Astrocyte (in vitro differentiated cells and primary cell): Measurements from ENCODE around the gene PTPRN2. TPM values are rescaled to one million over a fixed set of nuclear protein-coding genes. Genes with fewer than 3 reads are reported as not detected.

Source experiments
- DNase-seq: peaks from one replicate; pipeline ENCODE4 v3.0.0-alpha.2; 2010; ENCODE audit warnings: low read depth
- FAIRE-seq: peaks from 2 replicates; lab custom pipeline; 2011; peaks lifted over from hg19 to GRCh38; lab: Jason Lieb, UNC
- H2AFZ ChIP-seq: 2 replicates; pipeline ENCODE4 v1.6.0; 2012; ENCODE audit warnings: low read depth, low read length, inconsistent platforms
- H3K27ac ChIP-seq: 2 replicates; pipeline ENCODE4 v1.5.1; 2011; ENCODE audit warnings: low read depth, low read length, inconsistent platforms
- H3K27me3 ChIP-seq: 2 replicates; pipeline ENCODE4 v1.6.0; 2011; ENCODE audit warnings: low read length, inconsistent platforms; ENCODE audit not compliant: insufficient read depth
- H3K36me3 ChIP-seq: 2 replicates; pipeline ENCODE4 v1.5.1; 2011; ENCODE audit warnings: low read length, inconsistent platforms; ENCODE audit not compliant: insufficient read depth
- H3K4me1 ChIP-seq: 2 replicates; pipeline ENCODE4 v1.5.1; 2011; ENCODE audit warnings: low read length, inconsistent platforms; ENCODE audit not compliant: insufficient read depth
- H3K4me2 ChIP-seq: 2 replicates; pipeline ENCODE4 v1.6.0; 2012; ENCODE audit warnings: low read length, inconsistent platforms
- H3K4me3 ChIP-seq: 2 replicates; pipeline ENCODE4 v1.5.1; 2011; ENCODE audit warnings: low read depth, mild to moderate bottlenecking, low read length, inconsistent platforms; ENCODE audit not compliant: insufficient read depth
- H3K79me2 ChIP-seq: 2 replicates; pipeline ENCODE4 v1.6.0; 2012; ENCODE audit warnings: mild to moderate bottlenecking, low read length, inconsistent platforms; ENCODE audit not compliant: insufficient read depth
- H3K9ac ChIP-seq: 2 replicates; pipeline ENCODE4 v1.6.0; 2012; ENCODE audit warnings: mild to moderate bottlenecking, low read length, inconsistent platforms
- H3K9me3 ChIP-seq: 2 replicates; pipeline ENCODE4 v1.5.1; 2012; ENCODE audit warnings: low read depth, mild to moderate bottlenecking, low read length, inconsistent platforms; ENCODE audit not compliant: insufficient read depth
- H4K20me1 ChIP-seq: 2 replicates; pipeline ENCODE4 v1.6.0; 2012; ENCODE audit warnings: low read length, inconsistent platforms; ENCODE audit not compliant: insufficient read depth
- H3K27ac Mint-ChIP-seq: one replicate; pipeline ENCODE4 v1.8.0; 2021; ENCODE audit warnings: mild to moderate bottlenecking, mixed read lengths; ENCODE audit not compliant: unreplicated experiment
- H3K27me3 Mint-ChIP-seq: one replicate; pipeline ENCODE4 v1.8.0; 2021; ENCODE audit warnings: low read depth, mixed read lengths; ENCODE audit not compliant: unreplicated experiment
- H3K36me3 Mint-ChIP-seq: one replicate; pipeline ENCODE4 v1.8.0; 2021; ENCODE audit warnings: low read depth, mixed read lengths; ENCODE audit not compliant: unreplicated experiment
- H3K4me1 Mint-ChIP-seq: one replicate; pipeline ENCODE4 v1.8.0; 2021; ENCODE audit warnings: low read depth, mixed read lengths; ENCODE audit not compliant: unreplicated experiment
- H3K4me3 Mint-ChIP-seq: one replicate; pipeline ENCODE4 v1.8.0; 2021; ENCODE audit warnings: mild to moderate bottlenecking, moderate library complexity, mixed read lengths; ENCODE audit not compliant: unreplicated experiment
- H3K9me3 Mint-ChIP-seq: one replicate; pipeline ENCODE4 v1.8.0; 2021; ENCODE audit warnings: mild to moderate bottlenecking, mixed read lengths; ENCODE audit not compliant: unreplicated experiment
- CTCF ChIP-seq: IDR thresholded peaks from 2 replicates; pipeline ENCODE4 v1.5.1; 2011; ENCODE audit warnings: low read depth, mild to moderate bottlenecking, inconsistent platforms, low read length, moderate library complexity; ENCODE audit not compliant: insufficient read depth
- EZH2 ChIP-seq: IDR thresholded peaks from 2 replicates; pipeline ENCODE4 v1.6.1; 2012; ENCODE audit warnings: mild to moderate bottlenecking, low read length, inconsistent platforms; ENCODE audit not compliant: insufficient read depth
- total RNA-seq: library from RNA; stranded (reverse); gene quantifications from 2 replicates; pipeline ENCODE4 v1.2.1, GENCODE V29; 2021

Gene PTPRN2
- total RNA-seq, 1 donor from 2014 or later, result 0.09 TPM

- Histone ChIP-seq H3K79me2 (no peaks in the 10 kb centered on the region), H3K9me3 (peaks cover 28% of the 10 kb centered on the region), H3K4me3 (no peak overlapping the region), H3K27me3 (no peaks in the 10 kb centered on the region), H2AFZ (no peak overlapping the region), H3K4me2 (no peak overlapping the region), H3K4me1 (no peaks in the 10 kb centered on the region), H3K9ac (no peak overlapping the region), H3K27ac (no peak overlapping the region), H4K20me1 (no peaks in the 10 kb centered on the region), H3K36me3 (no peaks in the 10 kb centered on the region)
- FAIRE-seq (no peak), DNase-seq (no peak)
- Mint-ChIP-seq H3K4me1 (no peaks in the 10 kb centered on the region), H3K27me3 (no peaks in the 10 kb centered on the region), H3K27ac (no peak overlapping the region), H3K9me3 (peaks cover 20% of the 10 kb centered on the region), H3K36me3 (no peaks in the 10 kb centered on the region), H3K4me3 (no peak overlapping the region)
- TF ChIP-seq EZH2 (no peak), CTCF (no peak)
Observed at GRCh38 chr7:157970744-157971143, 616.9 kb downstream of the PTPRN2 start.

GRCh38 chr7:157969995-157970394 lies 617.6 kb downstream of the PTPRN2 start:
- H3K36me3 Mint-ChIP-seq, result no peaks in the 10 kb centered on the region
- Histone ChIP-seq H4K20me1 (no peaks in the 10 kb centered on the region), H3K4me2 (no peak overlapping the region), H3K79me2 (no peaks in the 10 kb centered on the region), H3K9ac (no peak overlapping the region), H3K4me1 (no peaks in the 10 kb centered on the region), H3K4me3 (no peak overlapping the region), H3K36me3 (no peaks in the 10 kb centered on the region), H3K27ac (no peak overlapping the region), H3K27me3 (no peaks in the 10 kb centered on the region), H2AFZ (no peak overlapping the region), H3K9me3 (peaks cover 24% of the 10 kb centered on the region)
- peaks cover 19% of the 10 kb centered on the region for H3K9me3 Mint-ChIP-seq
- no peak for FAIRE-seq
- no peaks in the 10 kb centered on the region for H3K4me1 Mint-ChIP-seq
- no peak for TF ChIP-seq CTCF
- TF ChIP-seq EZH2, result no peak
- H3K4me3 Mint-ChIP-seq, result no peak overlapping the region
- no peaks in the 10 kb centered on the region for H3K27me3 Mint-ChIP-seq
- no peak overlapping the region for H3K27ac Mint-ChIP-seq
- DNase-seq, result no peak

DNA sequence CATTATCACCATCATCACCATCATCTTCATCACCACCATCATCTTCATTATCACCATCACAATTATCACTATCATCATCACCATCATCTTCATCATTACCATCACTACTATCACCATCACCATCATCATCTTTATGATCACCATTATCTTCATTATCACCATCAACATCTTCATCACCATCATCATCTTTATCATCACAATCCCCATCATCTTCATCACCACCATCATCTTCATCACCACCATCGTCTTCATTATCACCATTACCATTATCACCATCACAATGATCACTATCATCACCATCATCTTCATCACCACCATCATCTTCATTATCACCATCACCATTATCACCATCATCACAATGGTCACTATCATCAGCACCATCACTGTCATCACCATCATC lies 621.1 kb downstream of the PTPRN2 start:
- Mint-ChIP-seq H3K27ac (no peak overlapping the region), H3K4me1 (no peaks in the 10 kb centered on the region), H3K9me3 (peaks cover 11% of the 10 kb centered on the region), H3K27me3 (no peaks in the 10 kb centered on the region), H3K36me3 (no peaks in the 10 kb centered on the region), H3K4me3 (no peak overlapping the region)
- Histone ChIP-seq H3K4me1 (no peaks in the 10 kb centered on the region), H2AFZ (no peak overlapping the region), H3K4me2 (no peak overlapping the region), H3K36me3 (no peaks in the 10 kb centered on the region), H3K27me3 (no peaks in the 10 kb centered on the region), H3K9me3 (peaks cover 11% of the 10 kb centered on the region), H4K20me1 (no peaks in the 10 kb centered on the region), H3K9ac (no peak overlapping the region), H3K79me2 (no peaks in the 10 kb centered on the region), H3K27ac (no peak overlapping the region), H3K4me3 (no peak overlapping the region)
- no peak for FAIRE-seq
- no peak for DNase-seq
- TF ChIP-seq CTCF (no peak), EZH2 (no peak)
